ACC112 (cell line): Measurements from ENCODE around the gene CCL3.
"Not testable (repeated sequence)": the region's sequence is repeated elsewhere in the genome, so short reads cannot be mapped to it uniquely, and the experiment has no call there.

Experiments used
- H2AFZ ChIP-seq: fragments of 200-600 bp; sonication (generic); one replicate; pipeline ENCODE4 v1.6.0; 2017; ENCODE audit warnings: antibody characterized with exemption, low read length; ENCODE audit not compliant: unreplicated experiment
- H3K27ac ChIP-seq: fragments of 200-600 bp; sonication (generic); 2 replicates; pipeline ENCODE4 v1.5.1; 2014; ENCODE audit warnings: low read depth, mild to moderate bottlenecking, antibody characterized with exemption, low read length, moderate library complexity
- H3K27me3 ChIP-seq: fragments of 200-600 bp; sonication (generic); 2 replicates; pipeline ENCODE4 v1.6.1; 2014; ENCODE audit warnings: mild to moderate bottlenecking, antibody characterized with exemption, low read length, moderate library complexity, mixed read lengths; ENCODE audit not compliant: insufficient read depth
- H3K36me3 ChIP-seq: fragments of 200-600 bp; sonication (generic); 2 replicates; pipeline ENCODE4 v1.6.1; 2016; ENCODE audit warnings: mild to moderate bottlenecking, antibody characterized with exemption, low read length, moderate library complexity, mixed read lengths; ENCODE audit not compliant: insufficient read depth
- H3K4me1 ChIP-seq: fragments of 200-600 bp; sonication (generic); one replicate; pipeline ENCODE4 v1.6.1; 2016; ENCODE audit warnings: low read length, mixed read lengths; ENCODE audit not compliant: insufficient read depth, unreplicated experiment, control insufficient read depth
- H3K4me3 ChIP-seq: fragments of 200-600 bp; sonication (generic); 2 replicates; pipeline ENCODE4 v1.5.1; 2014; ENCODE audit warnings: mild to moderate bottlenecking, low read depth, low read length
- H3K79me2 ChIP-seq: fragments of 200-600 bp; sonication (generic); one replicate; pipeline ENCODE4 v1.6.0; 2016; ENCODE audit warnings: low read length; ENCODE audit not compliant: control insufficient read depth, unreplicated experiment, insufficient read depth

The CCL3 gene

DNA sequence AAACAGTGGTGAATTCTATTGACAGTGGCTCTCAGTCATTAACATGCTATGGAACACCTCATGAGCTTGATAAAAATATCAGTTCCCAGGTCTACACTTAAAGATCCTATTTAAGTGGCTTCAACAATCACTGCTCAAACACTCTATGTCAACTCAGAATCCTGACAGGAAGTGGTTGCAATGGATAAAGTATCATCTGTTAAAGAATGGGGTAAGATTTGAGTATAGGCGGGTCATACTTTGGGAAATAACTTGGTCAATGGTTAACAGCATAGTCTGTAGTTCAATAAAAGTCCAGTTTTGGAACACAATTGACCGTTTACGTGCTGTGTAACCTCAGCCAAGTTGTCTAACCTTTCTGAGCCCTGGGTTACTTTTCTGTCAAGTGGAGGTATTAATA lies 2.5 kb downstream of the CCL3 start:
- not testable (repeated sequence) for H3K27ac ChIP-seq, H3K4me3 ChIP-seq, H3K4me1 ChIP-seq

GRCh38 chr17:36086791-36087190 lies 3.2 kb downstream of the CCL3 start:
- Histone ChIP-seq H3K4me1 (peaks cover 3% of the 10 kb centered on the region), H3K36me3 (no peaks in the 10 kb centered on the region), H3K4me3 (no peak overlapping the region), H3K27ac (no peak overlapping the region), H3K27me3 (peaks cover 36% of the 10 kb centered on the region), H3K79me2 (no peaks in the 10 kb centered on the region), H2AFZ (no peak overlapping the region)

More for the DNA sequence above, 2.5 kb downstream of the CCL3 start:
- H3K36me3 ChIP-seq, H3K79me2 ChIP-seq, H2AFZ ChIP-seq: not testable (repeated sequence)
- H3K27me3 ChIP-seq, result peaks cover 43% of the 10 kb centered on the region

DNA sequence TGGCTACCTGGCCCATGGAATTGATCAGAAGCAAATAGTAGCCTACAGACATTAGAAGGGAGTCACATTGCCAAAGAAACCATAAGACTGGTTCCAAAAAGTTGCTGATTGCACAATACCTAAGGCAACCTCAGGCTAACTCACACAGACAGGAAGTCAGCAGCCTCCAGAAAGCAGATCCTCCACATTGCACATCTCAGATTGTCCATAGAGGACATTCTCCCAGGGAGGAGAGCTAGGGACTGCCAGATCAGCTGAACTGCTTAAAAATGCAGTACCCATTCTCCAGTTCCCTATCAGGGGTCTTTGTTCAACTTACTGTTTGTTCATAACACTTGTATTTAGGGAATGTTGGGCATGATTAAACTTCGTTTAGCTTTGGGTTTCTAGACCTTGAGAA lies 4.2 kb downstream of the CCL3 start:
- no peak overlapping the region for H3K4me3 ChIP-seq
- no peak overlapping the region for H2AFZ ChIP-seq
- H3K4me1 ChIP-seq, result peaks cover 3% of the 10 kb centered on the region
- H3K79me2 ChIP-seq, result no peaks in the 10 kb centered on the region
- peaks cover 32% of the 10 kb centered on the region for H3K27me3 ChIP-seq
- no peak overlapping the region for H3K27ac ChIP-seq
- no peaks in the 10 kb centered on the region for H3K36me3 ChIP-seq

DNA sequence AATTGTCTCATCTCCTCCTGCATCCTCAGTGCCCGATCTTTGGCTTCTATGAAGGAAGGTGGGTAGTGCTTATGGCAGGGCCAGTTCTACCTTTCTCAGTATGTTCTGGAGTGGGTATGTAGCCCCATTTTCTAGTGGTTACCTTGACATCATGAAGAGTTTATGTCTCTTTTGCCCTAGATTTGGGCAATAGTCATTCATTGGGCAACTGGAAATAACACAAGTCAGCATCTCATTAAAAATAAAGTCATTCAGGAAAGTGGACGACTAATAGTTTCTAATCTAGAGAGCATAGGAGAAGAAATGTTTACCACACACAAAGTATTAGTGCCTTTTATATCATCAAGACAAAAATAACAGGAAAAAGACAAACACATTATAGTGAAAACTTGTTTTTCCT lies 6.3 kb downstream of the CCL3 start:
- H3K27ac ChIP-seq, H2AFZ ChIP-seq, H3K4me1 ChIP-seq, H3K4me3 ChIP-seq, H3K79me2 ChIP-seq, H3K36me3 ChIP-seq: not testable (repeated sequence)
- H3K27me3 ChIP-seq, result peaks cover 22% of the 10 kb centered on the region

DNA sequence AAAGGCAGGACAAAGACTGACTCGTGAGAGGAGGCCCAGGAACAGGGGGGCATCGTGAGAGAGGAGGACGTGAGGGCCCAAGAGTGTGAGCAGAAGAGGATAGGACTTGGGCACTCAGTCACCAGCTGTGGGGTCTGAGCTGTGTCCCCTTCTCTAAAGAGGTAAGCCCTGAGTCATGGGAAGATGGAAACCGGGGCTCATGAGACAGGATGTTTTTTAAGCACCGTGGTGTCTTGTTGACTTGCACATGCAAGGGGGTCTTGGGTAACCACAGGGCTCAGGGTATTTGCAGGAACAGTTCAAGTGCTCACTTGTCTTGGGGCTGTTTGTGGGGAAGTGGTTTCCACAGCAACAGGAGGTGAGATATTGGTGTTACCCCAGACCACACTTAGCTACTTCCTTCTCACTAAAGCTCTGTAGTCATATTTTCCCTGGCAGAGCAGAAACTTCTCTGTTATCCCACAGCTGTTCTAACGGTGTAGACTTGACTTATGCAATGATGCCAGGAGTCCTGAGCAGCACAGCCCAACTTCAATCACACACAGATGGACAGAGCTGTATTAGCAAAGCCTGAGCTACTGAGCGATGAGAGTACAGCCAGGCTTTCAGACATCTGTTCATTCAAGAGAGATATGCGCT lies 7.3 kb downstream of the CCL3 start:
- not testable (repeated sequence) for H2AFZ ChIP-seq, H3K79me2 ChIP-seq, H3K36me3 ChIP-seq, H3K4me3 ChIP-seq, H3K4me1 ChIP-seq, H3K27ac ChIP-seq
- H3K27me3 ChIP-seq, result peaks cover 26% of the 10 kb centered on the region

- not testable (repeated sequence) for H3K36me3 ChIP-seq, H3K27ac ChIP-seq, H3K4me1 ChIP-seq, H3K79me2 ChIP-seq, H3K4me3 ChIP-seq, H2AFZ ChIP-seq
- peaks cover 29% of the 10 kb centered on the region for H3K27me3 ChIP-seq
Measured at GRCh38 chr17:36081681-36082471, 8.1 kb downstream of the CCL3 start.

DNA sequence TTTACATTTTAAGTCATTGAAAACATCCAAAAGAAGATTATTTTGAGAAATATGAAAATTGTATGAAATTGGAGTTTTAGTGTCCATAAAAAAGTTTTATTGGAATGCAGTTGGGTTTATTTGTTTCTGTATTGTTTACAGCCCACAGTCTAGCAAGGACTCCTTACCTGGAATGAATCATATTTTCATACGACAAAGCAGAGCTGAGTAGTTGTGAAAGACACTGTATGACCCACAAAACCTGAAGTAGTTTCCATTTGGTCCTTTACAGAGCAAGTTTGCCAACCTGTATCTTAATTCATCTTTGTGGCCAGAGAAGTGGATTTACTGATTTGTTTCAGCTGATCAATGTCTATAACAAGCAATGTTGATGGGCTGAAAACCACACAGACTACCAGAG lies 15.6 kb downstream of the CCL3 start:
- Histone ChIP-seq H3K4me1 (no peaks in the 10 kb centered on the region), H3K36me3 (no peaks in the 10 kb centered on the region), H3K27ac (no peak overlapping the region), H2AFZ (no peak overlapping the region), H3K79me2 (no peaks in the 10 kb centered on the region), H3K4me3 (no peak overlapping the region), H3K27me3 (peaks cover 59% of the 10 kb centered on the region)

- no peak overlapping the region for H3K4me3 ChIP-seq
- peaks cover 68% of the 10 kb centered on the region for H3K27me3 ChIP-seq
- no peaks in the 10 kb centered on the region for H3K79me2 ChIP-seq
- H3K27ac ChIP-seq, result no peak overlapping the region
- no peaks in the 10 kb centered on the region for H3K4me1 ChIP-seq
- no peak overlapping the region for H2AFZ ChIP-seq
- no peaks in the 10 kb centered on the region for H3K36me3 ChIP-seq
Measured at GRCh38 chr17:36072431-36073121, 17.4 kb downstream of the CCL3 start.

DNA sequence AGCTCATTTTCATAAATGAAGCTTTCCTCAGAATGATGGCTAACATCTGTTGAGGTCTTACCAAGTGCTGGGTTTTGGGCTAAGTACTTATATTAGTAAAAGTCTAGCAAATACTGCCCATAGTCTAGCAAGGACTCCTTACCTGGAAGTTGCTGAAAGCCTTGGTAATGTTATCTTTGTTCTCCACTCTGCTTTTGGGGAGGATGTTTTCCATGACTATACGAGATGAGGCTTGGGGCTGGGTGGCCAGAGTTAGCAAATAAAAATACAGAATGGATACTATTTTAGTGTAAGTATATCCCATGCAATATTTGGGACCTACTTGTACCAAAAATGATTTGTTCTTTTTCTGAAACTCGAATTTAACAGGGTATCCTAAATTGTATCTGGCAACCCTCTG lies 18.2 kb downstream of the CCL3 start:
- Histone ChIP-seq H3K79me2 (no peaks in the 10 kb centered on the region), H2AFZ (no peak overlapping the region), H3K36me3 (no peaks in the 10 kb centered on the region), H3K27me3 (peaks cover 65% of the 10 kb centered on the region), H3K4me3 (no peak overlapping the region), H3K27ac (no peak overlapping the region), H3K4me1 (no peaks in the 10 kb centered on the region)

DNA sequence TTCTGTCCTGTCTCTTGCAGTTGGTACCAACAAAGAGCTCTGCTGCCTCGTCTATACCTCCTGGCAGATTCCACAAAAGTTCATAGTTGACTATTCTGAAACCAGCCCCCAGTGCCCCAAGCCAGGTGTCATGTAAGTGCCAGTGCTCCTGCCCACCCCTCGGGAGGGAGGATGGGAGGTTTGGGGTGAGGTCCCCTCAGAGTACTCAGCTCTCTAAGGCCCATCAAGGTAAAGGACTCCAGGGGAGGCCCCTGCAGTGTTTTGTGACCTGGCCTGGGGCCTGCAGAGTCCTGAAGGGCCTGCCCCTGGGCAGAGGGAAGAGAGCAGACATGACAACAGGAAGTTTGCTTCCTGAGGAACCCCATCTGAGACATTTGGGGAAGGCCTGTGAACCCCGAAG lies 19.5 kb downstream of the CCL3 start:
- H3K4me1 ChIP-seq, result no peaks in the 10 kb centered on the region
- H2AFZ ChIP-seq, result no peak overlapping the region
- no peak overlapping the region for H3K4me3 ChIP-seq
- H3K27me3 ChIP-seq, result peaks cover 68% of the 10 kb centered on the region
- no peaks in the 10 kb centered on the region for H3K79me2 ChIP-seq
- H3K36me3 ChIP-seq, result no peaks in the 10 kb centered on the region
- H3K27ac ChIP-seq, result no peak overlapping the region

GRCh38 chr17:36069136-36069535 lies 20.8 kb downstream of the CCL3 start:
- no peak overlapping the region for H3K4me3 ChIP-seq
- peaks cover 72% of the 10 kb centered on the region for H3K27me3 ChIP-seq
- no peaks in the 10 kb centered on the region for H3K36me3 ChIP-seq
- H3K79me2 ChIP-seq, result no peaks in the 10 kb centered on the region
- no peak overlapping the region for H2AFZ ChIP-seq
- no peaks in the 10 kb centered on the region for H3K4me1 ChIP-seq
- H3K27ac ChIP-seq, result no peak overlapping the region
